Activated gamma-delta T cell (primary cell): ENCODE data around the gene GLG1.
"Not testable (repeated sequence)": the region's sequence is repeated elsewhere in the genome, so short reads cannot be mapped to it uniquely, and the experiment has no call there.

ENCODE experiments used
- DNase-seq: peaks from one replicate; lab custom pipeline; 2025; lab: John Stamatoyannopoulos, UW

The GLG1 gene

DNA sequence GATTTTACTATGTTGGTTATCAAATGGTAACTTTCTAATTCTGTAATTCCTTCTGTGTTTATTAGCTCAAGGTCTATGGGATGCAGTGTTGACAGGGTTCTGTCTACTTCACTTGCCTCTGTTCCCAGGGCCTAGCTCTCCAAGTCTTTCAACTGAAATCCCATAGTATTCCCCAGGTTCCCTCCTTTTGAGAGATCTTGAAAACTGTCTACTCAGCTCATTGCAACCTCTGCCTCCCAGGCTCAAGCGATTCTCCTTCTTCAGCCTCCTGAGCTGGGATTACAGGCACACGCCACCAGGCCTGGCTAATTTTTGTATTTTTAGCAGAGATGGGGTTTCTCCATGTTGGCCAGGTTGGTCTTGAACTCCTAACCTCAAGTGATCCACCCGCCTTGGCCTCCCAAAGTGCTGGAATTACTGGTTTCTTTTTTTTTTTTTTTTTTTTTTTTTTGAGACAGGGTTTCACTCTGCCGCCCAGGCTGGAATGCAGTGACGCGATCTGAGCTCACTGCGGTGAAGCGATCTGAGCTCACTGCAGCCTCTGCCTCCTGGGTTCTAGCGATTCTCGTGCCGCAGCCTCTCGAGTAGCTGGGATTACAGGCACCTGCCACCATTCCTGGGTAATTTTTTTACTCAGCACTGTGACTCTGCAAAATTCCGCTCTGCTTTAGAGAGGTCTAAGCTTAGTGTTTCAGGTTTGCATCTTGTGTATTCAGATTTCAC lies 163.1 kb downstream of the GLG1 start:
- DNase-seq, result not testable (repeated sequence)

DNA sequence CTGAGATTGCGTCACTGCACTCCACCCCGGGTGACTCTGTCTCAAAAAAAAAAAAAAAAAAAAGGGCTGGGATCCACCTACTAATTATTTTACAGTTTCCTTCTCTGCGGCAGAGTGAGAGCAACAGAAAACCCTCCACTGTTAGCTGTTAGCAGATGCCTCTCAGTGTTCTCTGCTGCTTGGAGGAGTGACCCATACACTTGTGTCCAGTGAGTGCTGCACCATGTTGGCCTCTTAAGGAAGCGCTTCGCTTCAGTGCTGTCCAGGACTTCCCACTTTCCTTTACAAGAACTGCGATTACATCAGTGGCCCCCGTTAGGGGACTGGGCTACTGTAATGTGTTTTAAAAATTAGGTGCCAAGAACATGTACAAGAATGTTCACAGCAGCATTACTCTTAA lies 167.2 kb downstream of the GLG1 start:
- no peak for DNase-seq

GRCh38 chr16:74438492-74438979 lies 168.4 kb downstream of the GLG1 start:
- no peak for DNase-seq

GRCh38 chr16:74431516-74431915 lies 175.4 kb downstream of the GLG1 start:
- no peak for DNase-seq

DNA sequence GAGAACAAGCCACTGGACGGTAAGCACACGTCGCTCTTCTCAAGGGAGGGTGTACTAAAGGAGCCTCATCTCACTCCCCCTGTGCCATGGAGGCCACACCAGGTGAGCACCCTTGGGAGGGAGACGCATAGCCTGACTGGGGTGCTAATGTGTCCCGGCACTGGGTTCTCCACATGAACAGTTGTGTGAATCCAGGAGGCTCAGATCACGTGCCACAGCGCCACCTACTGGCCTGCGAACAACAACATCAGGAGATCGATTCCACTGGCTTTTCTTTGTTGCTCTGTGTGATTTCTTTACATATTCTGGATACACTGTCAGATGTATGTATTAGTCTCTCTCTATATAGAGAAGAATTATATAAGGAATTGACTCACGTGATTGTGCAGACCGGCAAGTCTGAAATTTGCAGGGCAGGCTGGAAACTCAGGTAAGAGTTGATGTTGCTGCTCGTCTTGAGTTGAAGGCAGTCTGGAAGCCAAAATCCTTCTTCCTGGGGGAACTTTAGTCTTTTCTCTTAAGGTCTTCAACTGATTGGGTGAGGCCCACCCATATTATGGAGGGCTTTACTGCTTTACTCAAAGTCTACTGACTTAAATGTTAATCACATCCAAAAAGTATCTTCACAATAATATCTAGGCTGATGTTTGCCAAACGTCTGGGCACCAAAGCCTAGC lies 176.7 kb downstream of the GLG1 start:
- not testable (repeated sequence) for DNase-seq

DNA sequence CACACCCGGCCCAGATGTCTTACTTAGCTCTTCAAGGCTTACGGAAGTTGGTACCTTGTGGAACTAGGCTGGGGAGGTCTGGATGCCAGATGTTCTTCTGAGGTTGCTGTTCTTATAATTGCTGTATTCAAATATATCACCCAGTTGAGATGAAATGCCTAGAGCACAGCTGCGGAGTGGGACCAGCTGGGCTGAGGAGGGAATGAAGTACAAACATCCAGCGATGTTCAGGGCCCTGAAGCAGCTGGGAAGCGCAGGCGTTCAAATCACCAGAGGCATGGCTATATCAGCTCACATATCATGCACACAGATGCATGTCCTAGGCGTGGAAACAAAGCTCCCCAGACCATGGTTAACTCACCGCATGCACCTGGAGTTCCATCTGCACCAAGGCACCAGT lies 178.4 kb downstream of the GLG1 start:
- not testable (repeated sequence) for DNase-seq

GRCh38 chr16:74425751-74426150 lies 181.2 kb downstream of the GLG1 start:
- DNase-seq, result not testable (repeated sequence)

- not testable (repeated sequence) for DNase-seq
Measured at GRCh38 chr16:74423721-74424120, 183.2 kb downstream of the GLG1 start.

DNA sequence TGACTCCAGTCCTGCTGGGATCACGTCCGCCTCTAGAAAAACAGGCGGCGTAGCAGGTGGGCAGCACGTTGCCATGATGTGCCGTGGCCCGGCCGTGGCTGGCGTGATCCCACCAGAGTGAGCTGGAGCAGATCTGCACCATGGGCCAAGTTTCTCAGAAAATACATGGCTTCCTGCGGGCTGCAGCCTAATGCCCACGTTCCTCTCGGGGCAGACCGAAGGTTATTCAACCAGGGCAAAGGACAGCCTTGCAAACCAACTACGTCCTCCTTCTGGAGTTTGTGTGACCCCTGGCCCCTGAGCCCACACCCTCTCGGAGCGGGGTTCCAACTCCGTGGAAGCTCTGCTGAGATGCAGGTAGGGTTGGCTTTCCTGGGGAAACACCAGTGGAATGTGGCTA lies 184.8 kb downstream of the GLG1 start:
- DNase-seq, result not testable (repeated sequence)

GRCh38 chr16:74421482-74421785 lies 185.5 kb downstream of the GLG1 start:
- DNase-seq, result not testable (repeated sequence)

DNA sequence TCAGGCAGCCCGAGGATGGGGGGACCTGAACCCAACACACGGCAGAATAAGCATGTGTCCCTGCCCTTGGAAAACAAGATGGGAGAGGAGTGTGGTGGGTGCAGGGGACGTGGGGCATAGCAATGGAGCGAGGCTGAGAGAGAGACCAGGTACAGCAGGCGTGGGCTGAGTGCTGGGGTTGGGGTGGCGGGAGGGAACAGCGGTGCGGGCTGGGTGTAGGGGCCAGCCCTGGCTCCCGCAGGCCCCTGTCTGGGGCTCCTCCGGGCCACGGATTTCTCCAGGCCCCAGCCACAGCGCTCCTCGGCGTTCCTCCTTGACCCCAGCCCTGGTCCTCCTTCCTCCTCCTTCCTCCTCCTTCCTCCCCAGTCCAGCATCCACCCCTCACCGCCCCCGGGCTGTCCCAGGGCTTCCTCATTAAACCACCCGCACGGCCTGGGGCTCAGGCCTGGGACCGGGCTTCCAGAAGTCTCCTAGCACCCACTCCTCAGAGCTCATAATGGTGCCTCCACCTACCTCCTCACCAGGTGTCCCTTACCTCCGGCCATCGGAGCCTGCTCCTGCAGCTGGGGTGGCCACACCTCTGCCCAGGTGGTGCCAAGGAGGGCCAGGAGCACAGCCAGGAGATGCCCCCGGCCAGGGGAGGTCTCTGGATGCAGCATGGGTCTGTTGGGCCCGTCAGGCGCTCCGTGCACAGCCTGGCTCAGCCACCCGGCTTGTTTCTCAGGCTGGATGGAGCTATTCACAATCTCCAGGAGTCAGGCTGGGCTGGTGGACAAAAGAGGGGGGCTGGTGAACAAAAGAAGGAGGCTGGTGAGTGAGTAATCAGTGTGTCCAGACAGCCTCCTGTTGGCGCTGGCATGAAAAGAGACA lies 186.1 kb downstream of the GLG1 start, which contains the start of gene CLEC18B:
Gene CLEC18B (minus strand): TSS at position 867 of the 870 bp plus-strand sequence. CDS start 208 bp downstream, at position 659.
- DNase-seq, result not testable (repeated sequence)

GRCh38 chr16:74419811-74420210 lies 187.1 kb downstream of the GLG1 start:
- not testable (repeated sequence) for DNase-seq

DNA sequence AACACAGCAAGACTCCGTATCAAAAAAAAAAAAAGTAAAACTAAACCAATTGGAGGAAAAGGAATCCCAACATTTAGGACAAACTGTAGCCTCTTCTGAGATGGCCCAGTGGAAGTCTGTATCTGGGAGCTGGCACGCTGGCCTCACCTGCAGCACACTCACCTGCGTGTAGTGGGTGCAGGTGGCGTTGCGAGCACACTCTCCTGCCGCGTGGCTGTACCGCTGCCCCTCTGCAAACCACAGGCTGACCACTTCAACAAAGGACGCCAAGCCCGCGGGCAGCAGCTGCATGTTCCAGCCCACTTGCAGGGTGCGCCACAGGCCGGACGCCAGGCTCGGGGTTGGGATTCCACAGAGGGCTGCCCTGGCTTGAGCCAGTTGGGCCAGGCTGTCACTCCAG lies 189.0 kb downstream of the GLG1 start:
- DNase-seq, result not testable (repeated sequence)

- DNase-seq, result not testable (repeated sequence)
Measured at GRCh38 chr16:74413920-74414319, 193.0 kb downstream of the GLG1 start.

DNA sequence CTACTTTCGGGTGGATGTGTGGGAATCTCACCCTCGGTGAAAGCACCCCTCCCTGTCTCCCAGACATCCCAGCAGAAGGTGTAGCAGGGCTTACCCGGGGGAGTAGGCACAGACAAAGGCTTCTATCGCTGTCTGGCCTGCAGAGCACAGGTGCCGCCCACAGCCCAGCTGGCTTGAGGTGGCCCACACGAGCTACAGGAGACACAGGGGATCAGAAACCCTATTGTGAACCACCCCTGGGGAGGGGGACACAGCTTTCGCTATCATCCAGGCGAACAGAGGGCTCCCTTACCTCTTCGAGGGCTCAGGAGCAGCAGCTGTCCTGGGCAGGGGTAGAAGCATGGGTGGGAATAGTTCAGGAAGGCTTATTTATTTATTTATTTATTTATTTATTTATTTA lies 193.4 kb downstream of the GLG1 start:
- DNase-seq, result not testable (repeated sequence)

DNA sequence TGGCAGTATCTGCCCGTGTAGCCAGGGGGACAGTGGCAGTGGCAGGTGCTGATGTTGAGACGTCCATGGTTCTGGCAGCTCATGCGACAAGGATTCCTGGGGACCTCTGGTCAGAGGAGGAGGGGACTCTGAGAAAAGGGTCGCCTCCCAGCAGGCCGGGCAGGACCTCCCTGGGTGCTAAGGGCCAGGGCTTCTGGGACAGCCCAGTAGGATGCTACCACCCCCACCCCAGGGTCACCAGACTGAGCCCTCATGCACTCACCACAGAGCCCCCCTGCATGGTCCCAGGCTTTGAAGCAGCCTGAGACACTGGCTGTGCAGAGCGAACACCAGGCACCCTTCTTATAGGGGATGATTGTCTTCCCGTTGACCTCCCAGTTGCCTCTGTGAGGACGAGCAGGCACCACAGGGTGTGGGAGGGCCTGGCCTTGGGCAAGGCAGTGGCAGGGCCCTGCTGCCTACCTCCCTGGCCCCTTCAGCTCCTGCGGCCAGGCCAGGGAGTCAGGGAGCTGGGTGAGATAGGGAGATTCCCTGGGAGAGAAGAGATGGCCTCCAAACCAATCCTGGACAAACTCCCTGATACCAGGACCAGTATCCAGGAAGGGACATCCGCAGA lies 194.0 kb downstream of the GLG1 start:
- not testable (repeated sequence) for DNase-seq

- not testable (repeated sequence) for DNase-seq
Measured at GRCh38 chr16:74412138-74412774, 194.7 kb downstream of the GLG1 start.

DNA sequence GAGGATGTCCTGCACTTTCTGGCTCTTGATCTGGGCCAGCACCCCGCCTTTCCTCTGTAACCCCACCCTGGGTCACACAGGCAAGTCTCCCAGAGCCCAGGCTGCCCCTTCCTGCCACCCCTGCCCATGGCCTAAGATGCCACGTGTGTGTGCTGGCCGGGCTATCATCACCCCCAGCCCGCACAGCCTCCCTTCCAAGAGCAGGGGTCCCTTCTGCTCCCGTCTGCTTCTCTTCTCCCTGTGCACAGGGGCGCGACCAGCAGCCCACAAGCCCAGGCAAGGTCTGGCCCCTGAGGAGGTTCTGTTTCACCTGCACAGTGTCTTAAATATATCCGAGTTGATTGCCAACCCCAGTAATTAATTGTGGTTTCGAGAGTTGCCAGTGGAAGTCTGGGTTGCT lies 195.9 kb downstream of the GLG1 start:
- not testable (repeated sequence) for DNase-seq

GRCh38 chr16:74410057-74410957 lies 196.6 kb downstream of the GLG1 start:
- DNase-seq, result not testable (repeated sequence)
